ENCODE measurements around the gene AFG1L.

The AFG1L gene

DNA sequence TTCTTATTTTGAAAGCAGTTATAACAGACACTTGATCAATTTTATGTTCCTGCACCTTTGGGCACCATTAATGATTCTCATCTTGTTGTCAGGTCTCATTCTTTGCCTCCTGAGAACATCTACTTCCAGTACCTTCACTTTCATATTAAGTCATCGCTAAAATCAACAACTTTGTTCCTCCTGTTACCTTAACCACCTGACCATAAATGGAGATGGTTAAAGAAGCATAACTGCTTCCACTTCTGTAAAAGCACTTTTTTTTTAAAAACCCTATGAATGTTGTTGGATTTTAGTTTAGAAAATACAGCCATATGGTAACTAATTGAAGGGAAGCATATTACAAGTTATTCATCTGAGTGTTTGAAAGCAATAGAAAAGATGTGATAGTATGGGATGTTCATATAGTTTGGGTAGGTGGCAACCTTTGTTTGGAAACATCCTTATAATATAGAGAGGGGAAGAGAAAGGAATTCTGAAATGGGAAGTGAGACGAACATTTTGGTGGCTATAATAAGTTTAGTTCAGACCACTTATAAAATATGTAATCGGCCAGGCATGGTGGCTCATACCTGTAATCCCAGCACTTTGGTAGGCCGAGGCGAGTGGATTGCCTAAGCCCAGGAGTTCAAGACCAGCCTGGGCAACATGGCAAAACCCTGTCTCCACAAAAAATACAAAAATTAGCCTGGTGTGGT is 53.9 kb downstream of the AFG1L start:
- Histone ChIP-seq H3K4me1 (ENCODE audit: control insufficient read depth, insufficient read depth, low read length) (no peaks in the 10 kb centered on the region), H3K9me3 (ENCODE audit: control insufficient read depth, insufficient read depth, low read length) (no peaks in the 10 kb centered on the region), H3K27me3 (ENCODE audit: control insufficient read depth, insufficient read depth, low read length) (no peaks in the 10 kb centered on the region), H3K36me3 (ENCODE audit: control insufficient read depth, insufficient read depth, low read length) (no peaks in the 10 kb centered on the region), H3K4me3 (ENCODE audit: low read length) (no peak overlapping the region), H3K27ac (ENCODE audit: low read length) (no peak overlapping the region)
- no peak for DNase-seq (ENCODE audit: low read depth, low spot score)
- no CpG with 5 or more reads among the region's 5 CpGs for WGBS (ENCODE audit: insufficient coverage, insufficient read length)

DNA sequence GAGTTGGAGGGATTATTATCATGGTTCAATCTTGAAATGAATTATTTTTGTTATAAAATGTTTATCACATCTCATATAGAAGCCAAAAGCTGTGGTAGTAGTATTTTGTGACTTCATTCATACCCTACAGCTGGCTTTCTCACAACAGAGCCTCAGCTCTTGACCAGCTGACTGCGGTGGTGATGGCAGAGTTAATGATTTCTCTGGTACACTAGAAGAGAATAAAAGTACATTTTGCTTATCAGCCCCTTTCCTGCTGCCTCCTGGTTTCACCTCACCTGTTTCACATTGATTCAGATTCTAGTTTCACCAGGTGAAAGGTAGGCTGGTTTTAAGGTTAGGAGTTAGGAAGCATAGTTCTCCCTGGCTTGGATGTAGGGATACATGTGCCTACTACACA is 55.7 kb downstream of the AFG1L start:
- no CpG with 5 or more reads among the region's 1 CpG for WGBS (ENCODE audit: insufficient coverage, insufficient read length)
- no peaks in the 10 kb centered on the region for H3K9me3 ChIP-seq (ENCODE audit: control insufficient read depth, insufficient read depth, low read length)
- no peaks in the 10 kb centered on the region for H3K27me3 ChIP-seq (ENCODE audit: control insufficient read depth, insufficient read depth, low read length)
- no peaks in the 10 kb centered on the region for H3K4me1 ChIP-seq (ENCODE audit: control insufficient read depth, insufficient read depth, low read length)
- H3K36me3 ChIP-seq (ENCODE audit: control insufficient read depth, insufficient read depth, low read length), result no peaks in the 10 kb centered on the region
- H3K4me3 ChIP-seq (ENCODE audit: low read length), result no peak overlapping the region
- DNase-seq (ENCODE audit: low read depth, low spot score), result no peak
- no peak overlapping the region for H3K27ac ChIP-seq (ENCODE audit: low read length)

DNA sequence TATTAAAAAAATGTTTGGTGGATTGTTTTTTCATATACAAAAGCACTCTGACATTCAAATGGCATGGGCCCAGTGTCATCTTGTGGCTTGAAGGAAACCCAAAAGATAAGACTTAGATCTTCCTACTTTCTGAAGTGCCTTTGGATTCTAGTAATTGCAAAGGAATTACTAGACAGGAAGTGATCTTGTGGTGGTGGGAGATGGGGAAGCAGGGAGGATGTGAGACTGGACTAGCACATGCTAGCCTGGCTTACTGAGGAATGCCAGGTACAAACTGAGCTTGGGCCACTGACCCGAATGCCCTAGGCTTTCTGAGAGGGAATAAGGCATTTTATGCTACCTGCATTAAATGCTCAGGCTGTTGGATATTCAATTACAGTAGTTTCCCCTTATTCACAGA is 59.0 kb downstream of the AFG1L start:
- Histone ChIP-seq H3K4me3 (ENCODE audit: low read length) (no peak overlapping the region), H3K36me3 (ENCODE audit: control insufficient read depth, insufficient read depth, low read length) (no peaks in the 10 kb centered on the region), H3K4me1 (ENCODE audit: control insufficient read depth, insufficient read depth, low read length) (no peaks in the 10 kb centered on the region), H3K27me3 (ENCODE audit: control insufficient read depth, insufficient read depth, low read length) (no peaks in the 10 kb centered on the region), H3K27ac (ENCODE audit: low read length) (no peak overlapping the region), H3K9me3 (ENCODE audit: control insufficient read depth, insufficient read depth, low read length) (no peaks in the 10 kb centered on the region)
- no peak for DNase-seq (ENCODE audit: low read depth, low spot score)
- WGBS (ENCODE audit: insufficient coverage, insufficient read length), result no CpG with 5 or more reads among the region's 1 CpG

DNA sequence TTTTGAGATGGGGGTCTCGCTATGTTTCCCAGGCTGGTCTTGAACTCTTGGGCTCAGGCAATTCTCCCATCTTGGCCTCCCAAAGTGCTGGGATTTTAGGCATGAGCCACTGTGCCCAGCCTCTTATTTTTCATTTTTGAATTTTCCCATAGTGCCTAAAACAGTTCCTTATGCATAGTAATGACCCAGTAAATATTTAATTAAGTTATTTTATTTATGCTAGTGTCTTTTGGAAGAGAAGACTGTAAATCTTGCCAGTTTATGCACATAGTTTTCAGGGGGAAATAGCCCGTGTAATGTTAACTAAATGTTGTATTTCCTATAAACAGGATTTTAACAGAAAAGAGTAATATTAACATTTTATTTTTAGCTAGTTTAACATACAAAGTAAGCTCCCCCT is 60.3 kb downstream of the AFG1L start:
- Histone ChIP-seq H3K9me3 (ENCODE audit: control insufficient read depth, insufficient read depth, low read length) (no peaks in the 10 kb centered on the region), H3K27me3 (ENCODE audit: control insufficient read depth, insufficient read depth, low read length) (no peaks in the 10 kb centered on the region), H3K4me1 (ENCODE audit: control insufficient read depth, insufficient read depth, low read length) (no peaks in the 10 kb centered on the region), H3K4me3 (ENCODE audit: low read length) (no peak overlapping the region), H3K36me3 (ENCODE audit: control insufficient read depth, insufficient read depth, low read length) (no peaks in the 10 kb centered on the region), H3K27ac (ENCODE audit: low read length) (no peak overlapping the region)
- no CpG with 5 or more reads among the region's 2 CpGs for WGBS (ENCODE audit: insufficient coverage, insufficient read length)
- no peak for DNase-seq (ENCODE audit: low read depth, low spot score)

DNA sequence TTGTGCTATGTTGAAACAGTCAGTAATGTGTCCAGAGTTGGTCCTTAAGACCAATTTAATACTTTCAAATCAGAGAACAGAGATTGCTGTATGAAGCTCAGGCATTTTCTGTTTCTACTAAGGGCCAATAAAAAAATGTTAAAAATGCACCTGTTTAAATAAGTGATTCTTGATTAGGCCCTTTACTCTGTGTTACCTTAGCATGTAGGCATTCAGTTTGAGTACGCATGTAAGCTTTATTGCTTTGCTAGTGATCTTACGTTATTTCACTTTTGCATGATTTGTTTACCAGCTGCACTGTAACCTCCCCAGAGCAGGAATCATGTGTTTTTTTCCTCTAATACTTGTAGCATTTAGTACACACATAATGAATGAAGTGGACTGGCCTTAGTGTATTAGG is 61.0 kb downstream of the AFG1L start:
- Histone ChIP-seq H3K27ac (ENCODE audit: low read length) (no peak overlapping the region), H3K36me3 (ENCODE audit: control insufficient read depth, insufficient read depth, low read length) (no peaks in the 10 kb centered on the region), H3K9me3 (ENCODE audit: control insufficient read depth, insufficient read depth, low read length) (no peaks in the 10 kb centered on the region), H3K27me3 (ENCODE audit: control insufficient read depth, insufficient read depth, low read length) (no peaks in the 10 kb centered on the region), H3K4me3 (ENCODE audit: low read length) (no peak overlapping the region), H3K4me1 (ENCODE audit: control insufficient read depth, insufficient read depth, low read length) (no peaks in the 10 kb centered on the region)
- DNase-seq (ENCODE audit: low read depth, low spot score), result no peak
- no CpG with 5 or more reads among the region's 2 CpGs for WGBS (ENCODE audit: insufficient coverage, insufficient read length)

DNA sequence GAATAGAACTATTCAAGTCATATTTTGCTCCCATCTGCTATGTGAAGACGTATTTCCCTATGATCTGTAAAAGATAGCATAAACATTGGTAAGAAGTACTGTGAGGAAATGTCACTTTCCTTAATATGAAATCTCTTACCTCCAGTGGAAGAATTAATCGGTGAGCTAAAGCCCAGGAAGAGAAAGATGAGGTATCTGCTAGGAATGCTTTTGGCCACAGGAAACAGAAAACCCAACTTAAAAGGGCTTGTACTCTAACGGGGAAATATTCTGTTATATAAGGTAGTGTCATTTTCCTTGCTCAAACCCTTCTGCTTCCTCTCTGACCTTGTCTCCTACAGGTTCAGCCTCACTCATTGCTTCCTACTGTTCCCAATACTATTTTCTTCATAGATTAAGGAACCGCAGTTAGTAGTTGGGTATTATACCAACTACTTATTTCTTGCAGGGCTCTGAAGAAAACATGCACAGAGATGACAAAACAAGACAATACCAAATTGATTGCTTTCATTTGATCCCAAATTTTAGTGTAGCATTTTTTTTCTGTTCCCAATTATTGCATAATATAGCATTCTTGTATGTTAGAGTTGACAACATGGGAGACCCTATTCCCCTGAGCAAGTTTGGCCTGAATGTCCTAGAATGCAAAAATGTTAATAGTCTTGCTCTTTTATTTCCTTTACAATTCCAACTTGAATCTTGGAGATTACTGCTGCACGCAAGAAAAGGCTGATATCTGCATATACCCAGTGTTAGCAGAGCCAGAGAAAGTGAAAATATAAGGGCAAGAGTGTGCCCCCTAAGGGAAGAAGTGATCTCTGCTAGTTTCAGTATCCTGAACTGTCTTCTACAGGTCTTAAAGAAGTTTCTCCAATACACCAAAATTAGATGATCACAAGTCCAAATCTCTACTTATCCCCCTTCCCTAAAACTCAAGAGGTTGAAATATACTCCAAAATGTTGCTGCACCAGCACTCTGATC is 65.3 kb downstream of the AFG1L start:
- DNase-seq (ENCODE audit: low read depth, low spot score), result no peak
- Histone ChIP-seq H3K4me3 (ENCODE audit: low read length) (no peak overlapping the region), H3K9me3 (ENCODE audit: control insufficient read depth, insufficient read depth, low read length) (no peaks in the 10 kb centered on the region), H3K36me3 (ENCODE audit: control insufficient read depth, insufficient read depth, low read length) (no peaks in the 10 kb centered on the region), H3K27me3 (ENCODE audit: control insufficient read depth, insufficient read depth, low read length) (no peaks in the 10 kb centered on the region), H3K27ac (ENCODE audit: low read length) (no peak overlapping the region), H3K4me1 (ENCODE audit: control insufficient read depth, insufficient read depth, low read length) (no peaks in the 10 kb centered on the region)
- no CpG with 5 or more reads among the region's 5 CpGs for WGBS (ENCODE audit: insufficient coverage, insufficient read length)

DNA sequence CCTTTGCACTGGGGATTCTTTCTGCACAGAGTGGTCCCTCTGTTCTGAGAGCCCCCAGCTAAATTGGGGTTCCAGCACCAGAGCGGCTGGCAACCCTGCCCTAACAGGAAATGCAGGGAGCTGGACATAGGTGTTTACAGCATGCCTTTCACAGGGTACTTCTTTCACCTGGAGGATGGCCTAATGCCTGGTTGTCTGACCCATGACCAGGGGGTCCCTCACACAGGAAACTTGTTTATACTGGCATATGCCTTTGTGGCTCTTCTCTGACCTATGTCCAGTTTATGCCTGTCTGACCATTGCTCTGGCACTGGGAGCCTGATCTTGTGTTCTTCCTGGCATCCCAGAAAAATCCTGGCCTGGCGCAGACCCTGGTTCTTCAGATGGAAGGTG is 66.1 kb downstream of the AFG1L start:
- Histone ChIP-seq H3K9me3 (ENCODE audit: control insufficient read depth, insufficient read depth, low read length) (no peaks in the 10 kb centered on the region), H3K27ac (ENCODE audit: low read length) (no peak overlapping the region), H3K4me1 (ENCODE audit: control insufficient read depth, insufficient read depth, low read length) (no peaks in the 10 kb centered on the region), H3K36me3 (ENCODE audit: control insufficient read depth, insufficient read depth, low read length) (no peaks in the 10 kb centered on the region), H3K4me3 (ENCODE audit: low read length) (no peak overlapping the region), H3K27me3 (ENCODE audit: control insufficient read depth, insufficient read depth, low read length) (no peaks in the 10 kb centered on the region)
- WGBS (ENCODE audit: insufficient coverage, insufficient read length), result no CpG with 5 or more reads among the region's 2 CpGs
- DNase-seq (ENCODE audit: low read depth, low spot score), result no peak

DNA sequence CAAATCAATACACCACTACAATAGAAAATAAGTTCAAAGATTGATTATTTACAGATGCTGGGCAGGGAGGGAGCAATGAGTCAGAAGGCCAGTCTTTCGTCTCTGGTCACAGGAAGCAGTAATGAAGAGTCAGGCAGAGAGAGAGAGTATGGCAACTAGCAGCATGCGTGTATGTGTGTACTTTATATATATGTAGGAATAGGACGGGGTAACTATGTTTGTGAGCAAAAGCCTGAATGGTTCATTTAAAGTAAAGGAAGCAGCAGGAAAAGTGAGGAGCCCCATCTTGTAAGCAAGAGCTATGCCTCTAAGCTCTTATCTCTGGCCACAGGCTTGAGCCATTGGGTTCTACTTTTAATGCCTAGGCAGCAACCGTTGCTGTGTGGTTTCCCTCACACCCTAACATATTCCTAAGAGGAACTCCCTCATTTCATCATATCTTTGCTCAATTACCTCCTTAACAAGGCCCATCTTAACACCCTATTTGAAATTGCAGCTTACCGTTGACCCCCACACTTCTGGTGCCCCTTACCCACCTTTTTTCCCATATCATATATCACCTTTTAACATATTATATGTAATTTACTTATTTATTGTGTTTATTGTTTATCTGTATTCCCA is 66.6 kb downstream of the AFG1L start:
- no peak overlapping the region for H3K4me3 ChIP-seq (ENCODE audit: low read length)
- H3K4me1 ChIP-seq (ENCODE audit: control insufficient read depth, insufficient read depth, low read length), result no peaks in the 10 kb centered on the region
- no peak for DNase-seq (ENCODE audit: low read depth, low spot score)
- H3K36me3 ChIP-seq (ENCODE audit: control insufficient read depth, insufficient read depth, low read length), result no peaks in the 10 kb centered on the region
- no peaks in the 10 kb centered on the region for H3K27me3 ChIP-seq (ENCODE audit: control insufficient read depth, insufficient read depth, low read length)
- H3K27ac ChIP-seq (ENCODE audit: low read length), result no peak overlapping the region
- WGBS (ENCODE audit: insufficient coverage, insufficient read length), result no CpG with 5 or more reads among the region's 5 CpGs
- H3K9me3 ChIP-seq (ENCODE audit: control insufficient read depth, insufficient read depth, low read length), result no peaks in the 10 kb centered on the region

DNA sequence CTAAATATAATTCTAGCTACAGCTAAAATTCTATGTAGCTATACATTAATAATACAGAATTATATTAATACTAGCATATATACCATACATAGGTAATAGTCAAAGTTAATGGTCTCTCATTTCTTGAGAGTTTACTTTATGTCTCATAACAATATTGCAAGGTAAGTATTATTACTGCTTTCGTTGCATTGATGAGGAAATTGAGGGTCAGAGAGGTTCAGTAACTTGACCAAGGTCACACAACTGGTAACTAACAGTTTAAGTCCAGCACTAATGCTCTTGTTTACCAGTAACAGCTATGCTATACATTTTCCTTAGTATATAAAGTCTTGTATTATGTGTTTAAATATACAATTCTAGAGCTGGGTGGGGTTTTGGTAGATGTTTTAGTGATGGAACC is 67.6 kb downstream of the AFG1L start:
- no peak for DNase-seq (ENCODE audit: low read depth, low spot score)
- Histone ChIP-seq H3K9me3 (ENCODE audit: control insufficient read depth, insufficient read depth, low read length) (no peaks in the 10 kb centered on the region), H3K36me3 (ENCODE audit: control insufficient read depth, insufficient read depth, low read length) (no peaks in the 10 kb centered on the region), H3K4me1 (ENCODE audit: control insufficient read depth, insufficient read depth, low read length) (no peaks in the 10 kb centered on the region), H3K27me3 (ENCODE audit: control insufficient read depth, insufficient read depth, low read length) (no peaks in the 10 kb centered on the region), H3K4me3 (ENCODE audit: low read length) (no peak overlapping the region), H3K27ac (ENCODE audit: low read length) (no peak overlapping the region)
- no CpG with 5 or more reads among the region's 1 CpG for WGBS (ENCODE audit: insufficient coverage, insufficient read length)

DNA sequence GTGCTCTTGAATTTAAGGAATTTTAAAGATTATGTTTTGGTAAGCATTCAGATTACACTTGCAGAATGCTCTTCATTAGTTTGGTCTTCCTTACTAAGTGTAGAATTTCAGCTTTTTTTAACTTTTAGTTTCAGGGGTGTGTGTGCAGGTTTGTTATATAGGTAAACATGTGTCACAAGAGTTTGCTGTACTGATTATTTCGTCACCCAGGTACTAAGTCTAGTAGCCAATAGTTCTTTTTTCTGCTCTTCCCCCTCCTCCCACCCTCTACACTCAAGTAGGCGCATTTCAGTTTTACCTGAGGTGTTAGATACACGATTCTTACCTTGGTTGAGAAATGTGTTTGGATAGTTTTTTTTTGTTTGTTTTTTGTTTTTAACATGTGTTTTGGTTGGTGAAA is 68.3 kb downstream of the AFG1L start:
- no peaks in the 10 kb centered on the region for H3K9me3 ChIP-seq (ENCODE audit: control insufficient read depth, insufficient read depth, low read length)
- no peaks in the 10 kb centered on the region for H3K36me3 ChIP-seq (ENCODE audit: control insufficient read depth, insufficient read depth, low read length)
- no peak overlapping the region for H3K4me3 ChIP-seq (ENCODE audit: low read length)
- H3K27me3 ChIP-seq (ENCODE audit: control insufficient read depth, insufficient read depth, low read length), result no peaks in the 10 kb centered on the region
- no peaks in the 10 kb centered on the region for H3K4me1 ChIP-seq (ENCODE audit: control insufficient read depth, insufficient read depth, low read length)
- H3K27ac ChIP-seq (ENCODE audit: low read length), result no peak overlapping the region
- WGBS (ENCODE audit: insufficient coverage, insufficient read length), result 100% methylated on average over 1 of the region's 3 CpGs
- DNase-seq (ENCODE audit: low read depth, low spot score), result no peak

Measured in iPS DF 6.9 (cell line).